ENCODE results near the gene INO80E. TPM values are rescaled to one million over a fixed set of nuclear protein-coding genes. Genes with fewer than 3 reads are reported as not detected.
A peak's percentile ranks its signal among the peaks of the same experiment; 100 is the strongest.
"Not testable (repeated sequence)": the region's sequence is repeated elsewhere in the genome, so short reads cannot be mapped to it uniquely, and the experiment has no call there.

Gene INO80E
- total RNA-seq, 2 experiments from 2014 or later, result 75.9 to 79.1 TPM

DNA sequence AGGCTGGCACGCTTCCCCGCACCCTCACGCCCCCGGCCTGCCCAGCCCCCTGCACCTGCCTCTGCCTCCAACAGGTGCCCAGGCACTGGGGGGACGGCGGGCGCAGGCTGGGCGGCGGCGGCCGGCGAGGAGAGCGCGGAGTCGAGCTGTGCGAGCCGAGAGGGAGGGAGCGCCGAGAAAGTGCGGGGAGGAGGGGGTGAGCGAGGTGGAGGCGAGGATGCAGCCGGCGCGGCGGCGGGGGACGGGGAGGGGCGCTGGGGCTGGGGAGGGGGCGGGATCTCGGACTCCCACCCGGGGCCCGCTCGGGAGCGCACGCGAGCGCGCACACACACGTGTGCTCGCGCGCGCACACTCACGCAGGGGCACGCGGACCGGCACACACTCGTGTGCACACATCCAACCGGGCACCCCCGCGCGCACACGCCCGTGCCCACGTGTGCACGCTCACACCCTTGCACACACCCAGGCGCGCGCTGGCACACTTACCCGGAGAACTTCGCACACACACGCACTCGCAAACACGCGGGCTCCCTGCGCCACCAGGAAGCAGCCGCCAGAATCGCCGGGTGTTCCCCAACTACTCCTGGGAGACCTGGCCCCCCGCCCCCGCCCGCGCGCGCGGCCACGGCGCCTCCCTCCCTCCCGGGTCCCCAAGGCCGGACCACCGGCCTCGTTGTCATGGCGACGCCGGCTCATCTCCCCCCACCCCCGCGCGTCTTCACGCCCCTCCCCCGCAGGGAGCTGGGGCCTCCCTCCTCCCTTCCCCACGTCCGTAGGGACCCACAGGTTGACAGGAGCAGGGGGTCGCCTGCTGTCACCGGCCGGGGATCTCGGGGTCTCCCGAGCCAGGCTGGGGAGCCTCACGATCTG, 15.0 kb downstream of the INO80E start, which contains the start of gene DOC2A:
Gene DOC2A (minus strand): TSS at position 184 of the 870 bp plus-strand sequence. CDS start 805 bp downstream, outside the sequence.
- ChIA-PET POLR2A (interaction anchor here (2.2 kb wide), 1 partner anchor 16 kb away, joined by 5 read pairs; the partner anchor contains the start of genes HIRIP3 and INO80E), CTCF (interaction anchor here (1.6 kb wide), 1 partner anchor 226 kb away, joined by 4 read pairs; no protein-coding TSS in a partner anchor)
- H3K9me3 Mint-ChIP-seq, result no peaks in the 10 kb centered on the region
- peak within 1 kb of the TSS; percentile 72 for H3K4me3 Mint-ChIP-seq
- H3K4me1 Mint-ChIP-seq (ENCODE audit: low read depth), result peaks cover 11% of the 10 kb centered on the region
- DNase-seq (peak; percentile 48), ATAC-seq (peak; percentile 69)
- no peak within 1 kb of the TSS for H3K27ac Mint-ChIP-seq
- H3K36me3 Mint-ChIP-seq (ENCODE audit: low read depth), result peaks cover 2% of the 10 kb centered on the region
- TF ChIP-seq, protein P1, sequence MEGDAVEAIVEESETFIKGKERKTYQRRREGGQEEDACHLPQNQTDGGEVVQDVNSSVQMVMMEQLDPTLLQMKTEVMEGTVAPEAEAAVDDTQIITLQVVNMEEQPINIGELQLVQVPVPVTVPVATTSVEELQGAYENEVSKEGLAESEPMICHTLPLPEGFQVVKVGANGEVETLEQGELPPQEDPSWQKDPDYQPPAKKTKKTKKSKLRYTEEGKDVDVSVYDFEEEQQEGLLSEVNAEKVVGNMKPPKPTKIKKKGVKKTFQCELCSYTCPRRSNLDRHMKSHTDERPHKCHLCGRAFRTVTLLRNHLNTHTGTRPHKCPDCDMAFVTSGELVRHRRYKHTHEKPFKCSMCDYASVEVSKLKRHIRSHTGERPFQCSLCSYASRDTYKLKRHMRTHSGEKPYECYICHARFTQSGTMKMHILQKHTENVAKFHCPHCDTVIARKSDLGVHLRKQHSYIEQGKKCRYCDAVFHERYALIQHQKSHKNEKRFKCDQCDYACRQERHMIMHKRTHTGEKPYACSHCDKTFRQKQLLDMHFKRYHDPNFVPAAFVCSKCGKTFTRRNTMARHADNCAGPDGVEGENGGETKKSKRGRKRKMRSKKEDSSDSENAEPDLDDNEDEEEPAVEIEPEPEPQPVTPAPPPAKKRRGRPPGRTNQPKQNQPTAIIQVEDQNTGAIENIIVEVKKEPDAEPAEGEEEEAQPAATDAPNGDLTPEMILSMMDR (IDR thresholded peaks at IDR 0.05), result no peak
- intact Hi-C loops (cut with micrococcal nuclease), result no loop called here
- peaks cover 18% of the 10 kb centered on the region for H3K27me3 Mint-ChIP-seq

DNA sequence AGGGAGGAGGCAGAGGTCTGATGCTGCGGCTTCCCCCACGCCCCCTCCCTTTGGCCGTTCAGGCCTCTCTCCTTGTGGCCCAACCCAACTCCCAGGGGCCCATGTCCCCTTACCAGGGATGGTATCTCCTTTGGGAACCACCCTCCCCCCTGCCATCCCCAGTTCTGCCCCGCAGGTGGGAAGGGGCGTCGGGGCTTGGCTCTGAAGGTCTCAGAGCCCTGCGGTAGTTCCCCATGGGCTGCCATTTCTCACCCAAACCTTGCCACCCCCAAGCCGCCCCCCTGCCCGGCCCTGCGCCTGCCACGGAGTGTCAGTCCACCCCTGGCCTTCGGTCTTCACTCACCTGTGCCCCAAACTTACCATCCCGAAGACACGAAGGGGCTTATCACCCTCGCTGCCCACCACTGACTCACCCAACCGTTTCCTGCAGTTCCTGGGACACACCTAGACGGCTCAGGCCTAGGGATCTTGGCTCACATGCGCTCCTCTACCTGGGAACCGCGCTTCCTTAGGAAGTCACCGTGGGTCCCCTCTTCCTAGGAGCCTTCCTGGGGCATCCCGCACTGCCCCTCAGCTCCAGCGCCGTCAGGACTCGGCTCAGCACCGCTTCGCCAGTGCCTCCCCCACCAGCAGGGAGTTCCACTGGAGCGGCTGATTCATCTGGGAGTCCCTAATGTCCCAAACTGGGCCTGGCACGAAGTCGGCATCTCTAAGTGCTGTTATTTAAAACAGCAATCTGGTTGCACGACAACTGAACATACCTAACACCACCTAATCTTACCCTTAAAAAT, 15.9 kb downstream of the INO80E start:
- intact Hi-C loops (cut with micrococcal nuclease), result no loop called here
- DNase-seq (no peak), ATAC-seq (no peak)
- peaks cover 18% of the 10 kb centered on the region for H3K27me3 Mint-ChIP-seq
- TF ChIP-seq, protein P1 (IDR thresholded peaks at IDR 0.05), result no peak
- CTCF ChIA-PET, result interaction anchor here (1.6 kb wide), 1 partner anchor 227 kb away, joined by 4 read pairs; no protein-coding TSS in a partner anchor
- peaks cover 2% of the 10 kb centered on the region for H3K36me3 Mint-ChIP-seq (ENCODE audit: low read depth)
- POLR2A ChIA-PET, result no interaction called here
- no peaks in the 10 kb centered on the region for H3K9me3 Mint-ChIP-seq
- H3K4me3 Mint-ChIP-seq, result peak overlapping the region; percentile 68
- H3K27ac Mint-ChIP-seq, result no peak overlapping the region
- H3K4me1 Mint-ChIP-seq (ENCODE audit: low read depth), result peaks cover 11% of the 10 kb centered on the region

DNA sequence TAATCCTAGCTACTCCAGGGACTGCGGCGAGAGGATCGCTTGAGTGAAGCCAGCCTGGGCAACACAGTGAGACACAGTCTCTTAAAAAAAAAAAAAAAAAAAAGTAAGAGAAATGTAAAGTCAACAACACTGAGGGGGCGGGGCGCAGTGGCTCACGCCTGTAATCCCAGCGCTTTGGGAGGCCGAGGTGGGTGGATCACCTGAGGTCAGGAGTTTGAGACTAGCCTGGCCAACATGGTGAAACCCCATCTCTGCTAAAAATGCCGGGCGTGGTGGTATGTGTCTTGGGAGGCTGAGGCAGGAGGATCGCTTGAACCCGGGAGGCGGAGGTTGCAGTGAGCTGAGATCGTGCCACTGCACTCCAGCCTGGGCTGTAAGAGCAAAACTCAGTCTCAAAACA, 16.6 kb downstream of the INO80E start:
- intact Hi-C loops (cut with micrococcal nuclease); H3K4me3 Mint-ChIP-seq; POLR2A ChIA-PET; H3K36me3 Mint-ChIP-seq (ENCODE audit: low read depth); CTCF ChIA-PET; DNase-seq; H3K27ac Mint-ChIP-seq; ATAC-seq; H3K9me3 Mint-ChIP-seq: not testable (repeated sequence)
- peaks cover 11% of the 10 kb centered on the region for H3K4me1 Mint-ChIP-seq (ENCODE audit: low read depth)
- H3K27me3 Mint-ChIP-seq, result peaks cover 18% of the 10 kb centered on the region

DNA sequence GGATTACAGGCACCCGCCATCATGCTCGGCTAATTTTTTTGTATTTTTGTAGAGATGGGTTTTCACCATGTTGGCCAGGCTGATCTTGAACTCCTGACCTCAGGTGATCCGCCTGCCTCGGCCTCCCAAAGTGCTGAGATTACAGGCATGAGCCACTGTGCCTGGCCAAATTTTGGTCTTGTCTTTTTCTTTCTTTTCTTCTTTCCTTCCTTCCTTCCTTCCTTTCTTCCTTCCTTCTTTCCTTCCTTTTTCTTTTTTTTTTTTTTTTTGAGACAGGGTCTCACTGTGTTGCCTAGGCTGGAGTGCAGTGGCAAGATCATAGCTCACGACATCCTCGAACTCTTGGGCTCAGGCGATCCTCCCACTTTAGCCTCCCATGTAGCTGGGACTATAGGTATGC, 19.4 kb downstream of the INO80E start:
- H3K4me3 Mint-ChIP-seq; H3K9me3 Mint-ChIP-seq; intact Hi-C loops (cut with micrococcal nuclease); H3K4me1 Mint-ChIP-seq (ENCODE audit: low read depth); H3K36me3 Mint-ChIP-seq (ENCODE audit: low read depth); H3K27ac Mint-ChIP-seq; DNase-seq; ATAC-seq; H3K27me3 Mint-ChIP-seq: not testable (repeated sequence)
- ChIA-PET CTCF (interaction anchor here (0.6 to 3.6 kb wide), 4 partner anchors 16 to 315 kb away, joined by 3 to 17 read pairs (median 4); partner anchors contain the start of genes TAOK2 and TLCD3B), POLR2A (interaction anchor here (0.9 to 1.1 kb wide), 2 partner anchors 64 kb away, joined by 3 to 4 read pairs; no protein-coding TSS in a partner anchor)

DNA sequence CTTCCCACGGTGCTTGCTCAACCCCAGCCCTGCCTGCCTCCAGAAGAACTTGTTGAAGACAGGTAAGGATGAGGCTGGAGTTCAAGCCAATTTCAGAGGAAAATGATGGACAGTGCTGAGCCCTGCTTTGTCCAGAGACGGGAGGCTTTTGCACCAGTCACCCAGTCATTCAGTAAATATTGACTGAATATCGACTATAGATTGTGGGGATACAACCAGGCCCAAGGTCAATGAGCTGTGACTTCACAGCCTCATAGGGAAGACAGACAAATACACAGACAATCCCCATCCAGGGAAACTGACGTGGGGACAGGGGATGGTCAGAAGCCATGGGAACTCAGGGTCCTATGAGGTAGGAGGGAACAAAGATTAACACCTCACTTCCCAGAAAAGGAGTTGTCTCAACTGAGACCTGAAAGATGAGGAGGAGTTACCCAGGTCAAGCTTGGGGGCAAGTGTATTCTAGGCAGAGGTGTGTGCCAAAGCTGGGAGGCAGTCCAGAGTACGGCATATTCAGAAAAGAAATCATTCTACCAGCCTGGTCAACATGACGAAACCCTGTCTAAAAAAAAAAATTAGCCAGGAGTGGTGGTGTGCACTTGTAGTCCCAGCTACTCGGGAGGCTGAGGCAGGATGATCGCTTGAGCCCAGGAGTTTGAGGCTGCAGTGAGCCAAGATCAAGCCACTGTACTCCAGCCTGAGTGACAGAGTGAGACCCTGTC, 20.7 kb downstream of the INO80E start:
- ChIA-PET CTCF (interaction anchor here (1.7 to 3.6 kb wide), 3 partner anchors 10 to 316 kb away, joined by 3 to 17 read pairs (median 8); partner anchors contain the start of gene TLCD3B), POLR2A (interaction anchor here (0.9 kb wide), 1 partner anchor 90 kb away, joined by 4 read pairs; no protein-coding TSS in a partner anchor)
- Mint-ChIP-seq H3K36me3 (ENCODE audit: low read depth) (peaks cover 2% of the 10 kb centered on the region), H3K27ac (no peak overlapping the region), H3K4me1 (ENCODE audit: low read depth) (peaks cover 12% of the 10 kb centered on the region), H3K4me3 (no peak overlapping the region), H3K9me3 (no peaks in the 10 kb centered on the region), H3K27me3 (peaks cover 5% of the 10 kb centered on the region)
- DNase-seq, result no peak
- intact Hi-C loops (cut with micrococcal nuclease), result no loop called here
- ATAC-seq, result no peak
- TF ChIP-seq, protein P1 (IDR thresholded peaks at IDR 0.05), result no peak
